HepG2 (cell line): Measurements from ENCODE around the gene PRADC1. TPM values are rescaled to one million over a fixed set of nuclear protein-coding genes. Genes with fewer than 3 reads are reported as not detected.

Experiments used
- ATAC-seq: fragments of 200-7000 bp; cut with Tn5 transposase; 3 replicates; pipeline ENCODE4 v1.9.1; 2020; ENCODE audit warnings: mild to moderate bottlenecking, moderate library complexity
- BruUV-seq: library from RNA; stranded (reverse); fragments of 400-500 nt; replicated peaks from 2 replicates; lab custom pipeline; 2021; lab: Mats Ljungman, UMichigan
- CTCF ChIA-PET: fragments of 300-600 bp; formaldehyde crosslinking; extraction: SDS; loops from one replicate; lab custom pipeline; 2021; ENCODE audit warnings: low total read pairs, inconsistent platforms, low intra/inter-chr PET ratio; lab: Yijun Ruan, JAX
- POLR2A ChIA-PET: fragments of 350-600 bp; sonication (Branson Sonifier 250); formaldehyde crosslinking; loops from one replicate; lab custom pipeline; 2020; ENCODE audit warnings: antibody characterized with exemption, inconsistent platforms; lab: Yijun Ruan, JAX
- DNase-seq: peaks from one replicate; pipeline ENCODE4 v3.0.0-alpha.2; 2015; ENCODE audit warnings: low spot score
- FAIRE-seq: peaks from 3 replicates; lab custom pipeline; 2011; peaks lifted over from hg19 to GRCh38; lab: Jason Lieb, UNC
- H2AFZ ChIP-seq: one replicate; pipeline ENCODE4 v1.6.1; 2011; ENCODE audit warnings: low read length, inconsistent platforms
- H3K27ac ChIP-seq: fragments of 300-600 bp; 3 replicates; pipeline ENCODE4 v1.8.0; 2011; ENCODE audit warnings: mixed run types, mild to moderate bottlenecking, mixed read lengths, low read length, inconsistent platforms; ENCODE audit not compliant: insufficient read depth; ENCODE audit errors: extremely low read length
- H3K27me3 ChIP-seq, 2 experiments: fragments of 200-600 bp in 1 of 2; 2 replicates in 1 of 2; 3 replicates in 1 of 2; pipeline versions ENCODE4 v1.6.0 to v1.8.0; 2011; ENCODE audit warnings: low read length in 2 of 2, mild to moderate bottlenecking in 2 of 2, moderate library complexity in 2 of 2, inconsistent platforms in 1 of 2; ENCODE audit not compliant: insufficient read depth in 2 of 2, control insufficient read depth in 1 of 2
- H3K36me3 ChIP-seq, 2 experiments: fragments of 200-600 bp in 1 of 2; replicated peaks in 1 of 2; 2 replicates in 1 of 2; 3 replicates in 1 of 2; pipeline versions ENCODE4 v1.5.1 to v1.8.0; 2011; ENCODE audit warnings: low read length in 2 of 2, inconsistent platforms in 1 of 2; ENCODE audit not compliant: insufficient read depth in 2 of 2, control insufficient read depth in 1 of 2
- H3K4me1 ChIP-seq: 2 replicates; pipeline ENCODE4 v1.5.1; 2012; ENCODE audit warnings: low read length, inconsistent platforms; ENCODE audit not compliant: insufficient read depth
- H3K4me2 ChIP-seq: 2 replicates; pipeline ENCODE4 v1.6.0; 2011; ENCODE audit warnings: low read depth, low read length, inconsistent platforms
- H3K4me3 ChIP-seq, 3 experiments: fragments of 200-600 bp in 1 of 3; sonication (generic), shearing (Covaris generic) in 1 of 3; replicated peaks in 1 of 3; 2 replicates each; pipeline ENCODE4 v1.5.1; 2011 to 2016; ENCODE audit warnings: low read length in 3 of 3, inconsistent platforms in 2 of 3, low read depth in 2 of 3, mild to moderate bottlenecking in 2 of 3, control low read depth in 1 of 3, mixed read lengths in 1 of 3; ENCODE audit not compliant: insufficient read depth in 1 of 3
- H3K79me2 ChIP-seq: one replicate; pipeline ENCODE4 v1.6.1; 2011; ENCODE audit warnings: low read length, inconsistent platforms; ENCODE audit not compliant: insufficient read depth
- H3K9ac ChIP-seq: 2 replicates; pipeline ENCODE4 v1.6.0; 2011; ENCODE audit warnings: mild to moderate bottlenecking, low read depth, low read length, inconsistent platforms; ENCODE audit not compliant: insufficient read depth
- H3K9me3 ChIP-seq: 2 replicates; pipeline ENCODE4 v1.5.1; 2012; ENCODE audit warnings: mild to moderate bottlenecking, low read length
- H4K20me1 ChIP-seq: 2 replicates; pipeline ENCODE4 v1.6.0; 2011; ENCODE audit warnings: inconsistent platforms, mild to moderate bottlenecking, low read length, moderate library complexity; ENCODE audit not compliant: insufficient read depth
- MIER2 ChIP-seq: IDR thresholded peaks from 2 replicates; pipeline ENCODE4 v1.6.1; 2016; ENCODE audit warnings: missing biosample characterization, missing genetic modification reagents
- POGZ ChIP-seq: sonication (generic); formaldehyde crosslinking; IDR thresholded peaks from 2 replicates; pipeline ENCODE4 v1.4.0; 2020; ENCODE audit warnings: mild to moderate bottlenecking, missing genetic modification reagents
- TCF7 ChIP-seq: sonication (generic); IDR thresholded peaks from 2 replicates; pipeline ENCODE4 v1.6.1; 2016; ENCODE audit warnings: antibody characterized with exemption, low read depth
- in situ Hi-C: cut with HindIII; loops from 2 replicates; pipeline ENCODE4 v1.10.0; 2017; ENCODE audit warnings: low pct_unique_long_range_greater_than_20kb; ENCODE audit not compliant: extremely low pct_ligation_motif_present
- intact Hi-C: fragments of 100-400 bp; cut with micrococcal nuclease; formaldehyde crosslinking; loops from one replicate; pipeline ENCODE4 v1.10.0; 2022; ENCODE audit not compliant: unreplicated experiment
- polyA plus RNA-seq, 8 experiments: library from polyadenylated mRNA; depleted of rRNA in 3 of 8; stranded (reverse) in 7 of 8; unstranded in 1 of 8; fragments of >200 nt; fragmentation: Illumina TruSeq in 4 of 8; extraction: Trizol in 4 of 8; gene quantifications; 2 replicates each; pipeline versions ENCODE4 v1.2.1 to v1.2.3, GENCODE V29; 2011 to 2016; ENCODE audit warnings: low read depth in 4 of 8, missing spikeins in 1 of 8, mixed read lengths in 1 of 8; ENCODE audit not compliant: insufficient read depth in 1 of 8
- total RNA-seq, 5 experiments: library from RNA; depleted of rRNA; stranded (reverse); fragments of >200 nt; fragmentation: Illumina TruSeq; extraction: Trizol; gene quantifications; 2 replicates each; pipeline ENCODE4 v1.2.3, GENCODE V29; 2016; ENCODE audit warnings: low read depth in 1 of 5
- TF ChIP-seq, protein P1 (sequence below): sonication (generic); formaldehyde crosslinking; IDR thresholded peaks from 2 replicates; pipeline ENCODE4 v1.4.0; 2020; ENCODE audit warnings: missing genetic modification reagents, borderline replicate concordance

The PRADC1 gene
- total and polyA plus RNA-seq, 2 of the 13 experiments (the other 11 are each of a cell fraction or from before 2014, with no cell fraction given) = 12.1 to 37.2 TPM

DNA sequence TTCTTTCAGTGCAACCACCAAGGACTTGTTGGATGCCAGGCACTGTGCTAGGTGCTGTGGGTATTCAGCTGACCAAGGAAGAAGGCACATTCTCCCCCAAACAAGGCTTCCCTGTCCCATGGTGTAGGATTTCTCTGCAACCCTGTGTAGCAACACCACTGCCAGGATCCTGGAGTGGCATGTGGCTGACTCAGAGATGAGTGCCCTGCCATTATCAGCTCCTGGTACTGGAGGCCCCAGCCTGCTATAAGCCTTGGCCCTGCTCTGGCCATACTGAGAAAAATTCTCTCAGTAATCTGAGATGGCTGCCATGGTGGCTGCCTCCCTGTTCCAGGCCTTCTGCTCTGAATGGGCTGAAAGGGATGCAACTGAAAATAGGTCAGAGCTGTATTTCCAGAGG is 14.7 kb downstream of the PRADC1 start:
- ChIA-PET POLR2A (interaction anchor here (3.0 to 5.6 kb wide), 2 partner anchors 11 to 16 kb away, joined by 10 to 37 read pairs; partner anchors contain the start of genes CCT7 and PRADC1), CTCF (no interaction called here)
- no TSS peak for BruUV-seq
- in situ Hi-C loops (no loop called here), intact Hi-C loops (loop anchor here (10.0 kb wide), 1 partner anchor 167 kb away; the partner anchor contains the start of gene ALMS1)
- DNase-seq (no peak), FAIRE-seq (no peak), ATAC-seq (no peak)
- Histone ChIP-seq H4K20me1 (peaks cover 12% of the 10 kb centered on the region; the same call in 1 of the 2 replicates), H3K4me2 (no peak overlapping the region), H3K9ac (no peak overlapping the region), H3K4me3 (no peak overlapping the region), H3K27me3 (no peaks in the 10 kb centered on the region), H3K79me2 (peaks cover 48% of the 10 kb centered on the region), H3K4me1 (peaks cover 24% of the 10 kb centered on the region), H3K9me3 (no peaks in the 10 kb centered on the region), H3K36me3 (peaks cover 31 to 58% of the 10 kb centered on the region in 2 experiments), H2AFZ (no peak overlapping the region), H3K27ac (no peak overlapping the region)
- TF ChIP-seq POGZ (CRISPR knock-in tag) (no peak), TCF7 (no peak), MIER2 (CRISPR knock-in tag) (no peak)
- TF ChIP-seq, protein P1, sequence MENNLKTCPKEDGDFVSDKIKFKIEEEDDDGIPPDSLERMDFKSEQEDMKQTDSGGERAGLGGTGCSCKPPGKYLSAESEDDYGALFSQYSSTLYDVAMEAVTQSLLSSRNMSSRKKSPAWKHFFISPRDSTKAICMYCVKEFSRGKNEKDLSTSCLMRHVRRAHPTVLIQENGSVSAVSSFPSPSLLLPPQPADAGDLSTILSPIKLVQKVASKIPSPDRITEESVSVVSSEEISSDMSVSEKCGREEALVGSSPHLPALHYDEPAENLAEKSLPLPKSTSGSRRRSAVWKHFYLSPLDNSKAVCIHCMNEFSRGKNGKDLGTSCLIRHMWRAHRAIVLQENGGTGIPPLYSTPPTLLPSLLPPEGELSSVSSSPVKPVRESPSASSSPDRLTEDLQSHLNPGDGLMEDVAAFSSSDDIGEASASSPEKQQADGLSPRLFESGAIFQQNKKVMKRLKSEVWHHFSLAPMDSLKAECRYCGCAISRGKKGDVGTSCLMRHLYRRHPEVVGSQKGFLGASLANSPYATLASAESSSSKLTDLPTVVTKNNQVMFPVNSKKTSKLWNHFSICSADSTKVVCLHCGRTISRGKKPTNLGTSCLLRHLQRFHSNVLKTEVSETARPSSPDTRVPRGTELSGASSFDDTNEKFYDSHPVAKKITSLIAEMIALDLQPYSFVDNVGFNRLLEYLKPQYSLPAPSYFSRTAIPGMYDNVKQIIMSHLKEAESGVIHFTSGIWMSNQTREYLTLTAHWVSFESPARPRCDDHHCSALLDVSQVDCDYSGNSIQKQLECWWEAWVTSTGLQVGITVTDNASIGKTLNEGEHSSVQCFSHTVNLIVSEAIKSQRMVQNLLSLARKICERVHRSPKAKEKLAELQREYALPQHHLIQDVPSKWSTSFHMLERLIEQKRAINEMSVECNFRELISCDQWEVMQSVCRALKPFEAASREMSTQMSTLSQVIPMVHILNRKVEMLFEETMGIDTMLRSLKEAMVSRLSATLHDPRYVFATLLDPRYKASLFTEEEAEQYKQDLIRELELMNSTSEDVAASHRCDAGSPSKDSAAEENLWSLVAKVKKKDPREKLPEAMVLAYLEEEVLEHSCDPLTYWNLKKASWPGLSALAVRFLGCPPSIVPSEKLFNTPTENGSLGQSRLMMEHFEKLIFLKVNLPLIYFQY (CRISPR knock-in tag) = no peak
